Neuronal stem cell (in vitro differentiated cells): ENCODE results near the gene VIPR1.

Source experiments
- DNase-seq: peaks from one replicate; pipeline ENCODE4 v3.0.0-alpha.2; 2013; ENCODE audit warnings: low spot score
- H2AFZ ChIP-seq: one replicate; pipeline ENCODE4 v1.6.1; 2013; ENCODE audit warnings: mild to moderate bottlenecking, low read length, inconsistent platforms
- H2AK5ac ChIP-seq: 2 replicates; pipeline ENCODE4 v1.6.1; 2013; ENCODE audit warnings: low read depth, mild to moderate bottlenecking, inconsistent platforms, low read length, moderate library complexity, mixed read lengths
- H2BK120ac ChIP-seq: 2 replicates; pipeline ENCODE4 v1.6.1; 2013; ENCODE audit warnings: low read depth, mild to moderate bottlenecking, inconsistent platforms, low read length, moderate library complexity, mixed read lengths
- H2BK12ac ChIP-seq: one replicate; pipeline ENCODE4 v1.6.1; 2013; ENCODE audit warnings: low read length, inconsistent platforms
- H2BK15ac ChIP-seq: 2 replicates; pipeline ENCODE4 v1.6.1; 2013; ENCODE audit warnings: mild to moderate bottlenecking, low read length, inconsistent platforms, mixed read lengths
- H2BK5ac ChIP-seq: one replicate; pipeline ENCODE4 v1.6.1; 2013; ENCODE audit warnings: inconsistent platforms, mild to moderate bottlenecking, low read length, moderate library complexity
- H3K14ac ChIP-seq: one replicate; pipeline ENCODE4 v1.6.1; 2013; ENCODE audit warnings: low read length, inconsistent platforms
- H3K18ac ChIP-seq: 2 replicates; pipeline ENCODE4 v1.6.1; 2013; ENCODE audit warnings: low read length, inconsistent platforms
- H3K23ac ChIP-seq: 2 replicates; pipeline ENCODE4 v1.6.1; 2013; ENCODE audit warnings: low read depth, mild to moderate bottlenecking, mixed read lengths, low read length, inconsistent platforms; ENCODE audit not compliant: poor library complexity
- H3K27ac ChIP-seq: replicated peaks from 3 replicates; pipeline ENCODE4 v1.5.1; 2013; ENCODE audit warnings: low read length, inconsistent platforms
- H3K27me3 ChIP-seq, 3 experiments: 2 replicates each; pipeline ENCODE4 v1.6.1; 2013; ENCODE audit warnings: low read length in 3 of 3, mild to moderate bottlenecking in 2 of 3, inconsistent platforms in 1 of 3, low read depth in 1 of 3, mixed read lengths in 1 of 3, moderate library complexity in 1 of 3; ENCODE audit not compliant: control insufficient read depth in 3 of 3, insufficient read depth in 3 of 3
- H3K36me3 ChIP-seq, 2 donors: replicated peaks in 1 of 2; 2 replicates each; pipeline ENCODE4 v1.6.1; 2013; ENCODE audit warnings: low read length in 2 of 2; ENCODE audit not compliant: control insufficient read depth in 2 of 2, insufficient read depth in 2 of 2
- H3K4ac ChIP-seq: 2 replicates; pipeline ENCODE4 v1.6.1; 2013; ENCODE audit warnings: inconsistent platforms, mild to moderate bottlenecking, low read length, moderate library complexity
- H3K4me1 ChIP-seq, 2 donors: 1 replicate in 1 of 2; 2 replicates in 1 of 2; pipeline ENCODE4 v1.6.1; 2013; ENCODE audit warnings: low read length in 2 of 2, low read depth in 1 of 2; ENCODE audit not compliant: control insufficient read depth in 2 of 2, insufficient read depth in 1 of 2
- H3K4me2 ChIP-seq: one replicate; pipeline ENCODE4 v1.6.1; 2013; ENCODE audit warnings: mild to moderate bottlenecking, low read length, inconsistent platforms; ENCODE audit not compliant: insufficient read depth, poor library complexity, severe bottlenecking
- H3K4me3 ChIP-seq, 2 donors: 2 replicates each; pipeline ENCODE4 v1.5.1; 2013; ENCODE audit warnings: low read length in 2 of 2, mild to moderate bottlenecking in 2 of 2, inconsistent platforms in 1 of 2, moderate library complexity in 1 of 2
- H3K79me1 ChIP-seq: one replicate; pipeline ENCODE4 v1.6.1; 2013; ENCODE audit warnings: low read depth, mild to moderate bottlenecking, inconsistent platforms, low read length, moderate library complexity
- H3K9ac ChIP-seq: one replicate; pipeline ENCODE4 v1.6.1; 2013; ENCODE audit warnings: mild to moderate bottlenecking, low read depth, low read length, inconsistent platforms; ENCODE audit not compliant: poor library complexity
- H3K9me3 ChIP-seq, 2 donors: replicated peaks in 1 of 2; 2 replicates each; pipeline versions ENCODE3 to v1.6.1; 2013; ENCODE audit warnings: low read length in 2 of 2, mild to moderate bottlenecking in 2 of 2, inconsistent platforms in 1 of 2, low read depth in 1 of 2, mixed read lengths in 1 of 2, moderate library complexity in 1 of 2; ENCODE audit not compliant: control insufficient read depth in 2 of 2, insufficient read depth in 1 of 2
- H4K8ac ChIP-seq: one replicate; pipeline ENCODE4 v1.6.1; 2013; ENCODE audit warnings: low read depth, mild to moderate bottlenecking, inconsistent platforms, low read length, moderate library complexity
- H4K91ac ChIP-seq: one replicate; pipeline ENCODE4 v1.6.1; 2013; ENCODE audit warnings: low read length, low read depth, mild to moderate bottlenecking, inconsistent platforms; ENCODE audit not compliant: poor library complexity
- WGBS, 2 donors: extraction: QIAGEN DNeasy Blood & Tissue Kit; methylation state at CpG; one replicate each; pipeline ENCODE4 v1.1.7; 2013; ENCODE audit warnings: missing lambda C conversion rate in 2 of 2, mixed read lengths in 1 of 2; ENCODE audit not compliant: insufficient read length in 2 of 2, insufficient replicate concordance in 1 of 2; ENCODE audit errors: extremely low coverage in 2 of 2; 5-methylcytosine and 5-hydroxymethylcytosine counted together

Gene VIPR1

GRCh38 chr3:42463093-42463492 is 39.4 kb upstream of the VIPR1 start:
- no CpG with 5 or more reads among the region's 1 CpG for WGBS, 2 donors
- no peak overlapping the region for H3K4ac ChIP-seq
- H3K36me3 ChIP-seq: no peaks in the 10 kb centered on the region
- no peak overlapping the region for H2AFZ ChIP-seq
- H3K4me1 ChIP-seq: no peaks in the 10 kb centered on the region
- no peak overlapping the region for H4K8ac ChIP-seq
- H3K27me3 ChIP-seq: no peaks in the 10 kb centered on the region
- no peak overlapping the region for H2AK5ac ChIP-seq
- no peak overlapping the region for H2BK12ac ChIP-seq
- no peak overlapping the region for H2BK120ac ChIP-seq
- DNase-seq: no peak
- H3K18ac ChIP-seq: no peak overlapping the region
- H3K4me2 ChIP-seq: no peak overlapping the region
- H3K9ac ChIP-seq: no peak overlapping the region
- no peak overlapping the region for H3K27ac ChIP-seq
- H3K14ac ChIP-seq: no peak overlapping the region
- H3K23ac ChIP-seq: no peak overlapping the region
- no peak overlapping the region for H4K91ac ChIP-seq
- no peaks in the 10 kb centered on the region for H3K9me3 ChIP-seq
- no peak overlapping the region for H2BK15ac ChIP-seq
- H3K4me3 ChIP-seq: no peak overlapping the region
- no peak overlapping the region for H2BK5ac ChIP-seq
- no peaks in the 10 kb centered on the region for H3K79me1 ChIP-seq

DNA sequence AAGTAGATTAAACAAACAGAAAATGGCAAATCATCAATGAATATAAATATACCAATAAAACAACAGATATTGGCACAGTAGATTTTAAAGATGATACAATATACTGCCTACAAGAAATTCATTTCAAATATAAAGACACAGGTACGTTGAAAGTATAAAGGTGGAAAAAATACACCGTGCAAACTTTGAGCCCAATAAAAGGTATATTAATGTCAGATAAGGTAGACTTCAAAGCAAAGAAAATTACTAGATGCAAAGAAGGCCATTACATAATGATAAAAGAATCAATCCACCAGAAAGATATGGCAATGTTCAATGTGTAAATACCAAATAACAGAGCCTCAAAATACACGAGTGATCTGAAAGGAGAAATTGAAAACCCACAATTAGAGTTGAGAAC is 34.3 kb upstream of the VIPR1 start:
- Histone ChIP-seq H3K4me2 (no peak overlapping the region), H3K4me3 (no peak overlapping the region), H3K9me3 (no peaks in the 10 kb centered on the region), H3K79me1 (no peaks in the 10 kb centered on the region), H3K27me3 (no peaks in the 10 kb centered on the region), H2BK15ac (no peak overlapping the region), H2BK5ac (no peak overlapping the region), H3K4me1 (no peaks in the 10 kb centered on the region), H3K23ac (no peak overlapping the region), H2AFZ (no peak overlapping the region), H3K9ac (no peak overlapping the region), H3K36me3 (no peaks in the 10 kb centered on the region), H3K14ac (no peak overlapping the region), H3K4ac (no peak overlapping the region), H2BK12ac (no peak overlapping the region), H2BK120ac (no peak overlapping the region), H3K27ac (no peak overlapping the region), H2AK5ac (no peak overlapping the region), H4K8ac (no peak overlapping the region), H3K18ac (no peak overlapping the region), H4K91ac (no peak overlapping the region)
- no peak for DNase-seq
- no CpG with 5 or more reads among the region's 3 CpGs for WGBS, 2 donors

- Histone ChIP-seq H3K9me3 (no peaks in the 10 kb centered on the region), H3K4me2 (no peak overlapping the region), H3K18ac (no peak overlapping the region), H3K27ac (no peak overlapping the region), H2BK12ac (no peak overlapping the region), H2BK120ac (no peak overlapping the region), H2AK5ac (no peak overlapping the region), H2AFZ (no peak overlapping the region), H3K36me3 (no peaks in the 10 kb centered on the region), H2BK5ac (no peak overlapping the region), H3K4ac (no peak overlapping the region), H3K79me1 (no peaks in the 10 kb centered on the region), H3K23ac (no peak overlapping the region), H3K9ac (no peak overlapping the region), H3K4me1 (no peaks in the 10 kb centered on the region), H4K91ac (no peak overlapping the region), H3K14ac (no peak overlapping the region), H3K27me3 (peaks cover 0 to 10% (median 0%) of the 10 kb centered on the region in 3 experiments), H4K8ac (no peak overlapping the region), H2BK15ac (no peak overlapping the region), H3K4me3 (no peak overlapping the region)
- DNase-seq: no peak
- no CpG with 5 or more reads among the region's 2 CpGs for WGBS, 2 donors
These were observed 29.9 kb upstream of the VIPR1 start for GRCh38 chr3:42472555-42472954.

- peaks cover 0 to 12% (median 0%) of the 10 kb centered on the region in 3 experiments for H3K27me3 ChIP-seq
- no peak overlapping the region for H3K4me3 ChIP-seq
- H3K36me3 ChIP-seq: no peaks in the 10 kb centered on the region
- H3K79me1 ChIP-seq: no peaks in the 10 kb centered on the region
- H2AFZ ChIP-seq: peak overlapping the region; percentile 50
- no peak overlapping the region for H4K91ac ChIP-seq
- H3K4ac ChIP-seq: no peak overlapping the region
- WGBS, 2 donors: no CpG with 5 or more reads among the region's 10 CpGs
- H3K18ac ChIP-seq: peak overlapping the region; percentile 15
- no peak overlapping the region for H2AK5ac ChIP-seq
- H3K4me1 ChIP-seq: no peaks in the 10 kb centered on the region
- no peak overlapping the region for H3K14ac ChIP-seq
- no peak overlapping the region for H3K9ac ChIP-seq
- H4K8ac ChIP-seq: no peak overlapping the region
- no peak overlapping the region for H2BK5ac ChIP-seq
- H3K23ac ChIP-seq: no peak overlapping the region
- H2BK12ac ChIP-seq: no peak overlapping the region
- no peak overlapping the region for H3K4me2 ChIP-seq
- H2BK120ac ChIP-seq: no peak overlapping the region
- no peak overlapping the region for H3K27ac ChIP-seq
- DNase-seq: no peak
- no peaks in the 10 kb centered on the region for H3K9me3 ChIP-seq
- H2BK15ac ChIP-seq: no peak overlapping the region
These were observed 29.1 kb upstream of the VIPR1 start for GRCh38 chr3:42473083-42473932.
